GM19193 (cell line): Measurements from ENCODE around the gene OR10G2.

Experiments used
- POLR2A ChIP-seq: IDR thresholded peaks from 4 replicates; pipeline ENCODE4 v1.6.1; 2011; ENCODE audit not compliant: insufficient read depth, insufficient read length; ENCODE audit errors: extremely low read depth

Gene OR10G2

DNA sequence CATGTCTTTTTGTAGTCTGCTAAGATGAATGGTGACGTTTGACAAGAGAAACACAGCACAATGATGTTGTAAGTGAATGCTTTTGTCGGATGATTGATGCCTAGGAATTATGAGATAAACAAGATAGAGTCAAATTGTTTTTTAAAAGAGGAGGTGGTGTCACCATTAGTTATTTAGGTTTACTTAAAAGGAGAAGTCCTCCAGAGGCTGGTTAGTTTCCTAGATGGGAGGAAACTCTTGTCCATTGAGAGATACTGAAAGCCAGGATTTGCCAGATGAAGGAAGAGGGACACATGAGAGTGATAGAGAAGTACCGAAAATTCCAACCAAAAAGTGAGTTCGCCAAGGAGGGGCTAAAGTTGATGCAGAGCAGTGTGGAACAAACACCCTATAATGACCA lies at the start of gene OR10G2:
OR10G2 (minus strand) TSS at position 101 of the 400 bp plus-strand sequence; CDS start at position 3, 98 bp downstream.
- no peak for TF ChIP-seq POLR2A

DNA sequence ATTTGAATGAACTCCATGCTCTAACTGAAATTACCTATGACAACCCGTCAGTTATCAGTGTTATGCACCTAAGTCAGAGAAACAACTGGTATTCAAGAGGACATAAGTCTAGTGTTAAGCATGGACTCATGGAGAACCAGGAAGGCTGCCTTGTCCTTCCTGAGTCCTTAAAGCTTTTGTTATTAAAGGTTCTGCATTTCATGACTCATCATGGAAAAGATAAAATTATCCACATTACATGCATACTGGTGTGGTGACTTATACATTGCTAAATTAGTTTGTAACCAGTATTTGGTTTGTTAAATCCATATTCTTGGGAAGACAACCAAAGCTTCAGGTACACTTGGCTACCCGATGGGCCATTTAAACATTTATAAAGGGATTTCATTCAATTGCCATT lies 45.3 kb upstream of the OR10G2 start:
- TF ChIP-seq POLR2A, result no peak

- no peak for TF ChIP-seq POLR2A
Measured at GRCh38 chr14:21675566-21675965, 40.8 kb upstream of the OR10G2 start.

DNA sequence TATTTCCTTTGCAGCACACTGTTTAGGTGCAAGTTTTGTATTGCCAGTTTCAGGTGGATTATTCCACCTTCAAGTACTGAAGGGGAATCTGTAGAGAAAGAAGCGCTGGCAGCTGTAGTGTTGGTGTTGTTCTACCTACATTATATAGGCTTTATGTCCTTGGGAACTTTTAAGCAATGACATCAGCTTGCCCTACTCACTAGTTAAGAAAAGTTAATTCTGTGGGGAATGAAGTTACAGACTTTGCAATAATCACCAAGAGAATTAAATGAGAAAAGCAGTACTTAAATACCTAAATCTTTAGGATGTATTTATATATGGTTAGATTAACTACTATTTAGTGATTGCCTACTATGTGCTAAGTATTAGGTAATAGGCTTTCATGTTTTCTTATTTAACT lies 39.0 kb upstream of the OR10G2 start, which contains the start of gene OR4E1:
OR4E1 (minus strand) TSS at position 101 of the 400 bp plus-strand sequence. CDS start 2,883 bp downstream, outside the sequence.
- TF ChIP-seq POLR2A, result no peak

DNA sequence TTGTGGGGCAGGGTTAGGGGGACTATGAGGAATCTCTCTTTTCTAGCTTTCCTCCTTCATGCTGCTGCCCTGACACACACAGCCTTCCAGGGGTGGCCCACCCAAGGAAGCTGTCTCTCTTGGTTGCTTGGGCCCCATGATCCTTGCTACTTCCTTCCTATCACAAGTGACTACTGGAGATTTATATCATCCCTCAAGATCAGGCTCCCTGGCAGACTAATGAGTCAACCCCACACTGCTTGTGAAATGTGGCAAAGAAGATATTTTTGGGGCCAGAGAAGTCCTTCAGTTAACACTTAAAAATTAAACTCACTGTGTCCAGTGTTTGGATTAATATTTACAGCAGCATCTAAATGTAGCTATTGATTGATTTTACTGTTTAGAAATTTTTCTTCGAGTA lies 37.4 kb upstream of the OR10G2 start:
- no peak for TF ChIP-seq POLR2A

GRCh38 chr14:21671371-21671770 lies 36.6 kb upstream of the OR10G2 start:
- TF ChIP-seq POLR2A, result no peak

DNA sequence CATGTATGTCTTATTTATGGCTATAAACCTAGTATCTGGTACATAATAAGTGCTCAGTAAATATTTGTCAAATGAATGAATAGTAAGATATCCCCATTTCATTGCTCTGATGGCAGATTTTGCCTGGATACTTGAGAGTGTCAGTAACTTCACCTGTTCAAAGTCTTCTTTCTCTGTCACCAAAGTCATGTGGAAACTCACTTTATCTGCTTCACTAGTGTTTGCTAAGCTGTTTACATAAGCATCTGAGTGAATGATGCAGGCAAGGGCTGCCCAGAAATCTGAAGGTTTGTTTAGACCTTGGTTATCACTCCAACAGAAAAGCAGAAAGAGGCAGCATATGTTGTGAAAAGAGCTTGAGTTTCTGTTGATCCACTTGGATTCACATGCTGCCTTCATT lies 34.5 kb upstream of the OR10G2 start:
- no peak for TF ChIP-seq POLR2A

DNA sequence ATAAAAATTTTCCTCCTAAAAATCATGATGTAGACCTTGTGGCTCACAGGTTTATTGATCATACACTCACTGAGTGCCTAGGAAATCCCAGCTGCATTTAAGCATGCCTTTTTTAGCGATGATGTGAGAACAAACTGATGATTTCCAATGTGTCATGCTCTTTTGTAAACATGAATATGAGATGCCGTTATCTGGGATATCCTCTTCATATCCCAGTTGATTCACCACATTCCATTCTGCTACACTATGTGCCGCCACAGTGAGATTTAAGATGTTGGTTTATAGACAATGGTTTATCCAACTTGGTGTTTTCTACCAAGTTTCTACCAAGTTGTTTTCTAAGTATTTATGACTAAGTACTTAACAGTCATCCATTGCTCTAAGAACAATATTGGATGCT lies 33.6 kb upstream of the OR10G2 start:
- no peak for TF ChIP-seq POLR2A

DNA sequence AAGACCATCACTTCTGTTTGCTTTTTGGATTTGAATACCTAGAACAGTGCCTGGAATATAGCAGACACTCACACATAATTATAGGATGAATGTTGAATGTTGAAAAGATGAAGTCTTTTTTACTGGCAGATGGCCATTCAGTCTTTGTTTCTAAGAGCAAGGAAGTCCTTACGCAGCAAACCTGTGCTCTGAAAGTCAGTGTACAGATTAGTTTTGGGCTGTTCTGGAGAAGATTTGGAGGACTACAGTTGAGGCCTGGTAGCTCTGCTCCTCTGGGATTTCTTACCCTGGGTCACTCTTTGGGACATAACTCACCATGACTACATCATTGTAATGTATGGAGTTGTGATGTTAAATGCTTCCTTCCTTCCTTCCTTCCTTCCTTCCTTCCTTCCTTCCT lies 22.2 kb upstream of the OR10G2 start:
- no peak for TF ChIP-seq POLR2A

- no peak for TF ChIP-seq POLR2A
Measured at GRCh38 chr14:21654215-21654614, 19.5 kb upstream of the OR10G2 start.

GRCh38 chr14:21653331-21653885 lies 18.7 kb upstream of the OR10G2 start, which contains the start of gene OR4E2:
Gene OR4E2 (plus strand): TSS chr14:21653835. CDS start chr14:21665083, 11,248 bp downstream.
- TF ChIP-seq POLR2A, result no peak

DNA sequence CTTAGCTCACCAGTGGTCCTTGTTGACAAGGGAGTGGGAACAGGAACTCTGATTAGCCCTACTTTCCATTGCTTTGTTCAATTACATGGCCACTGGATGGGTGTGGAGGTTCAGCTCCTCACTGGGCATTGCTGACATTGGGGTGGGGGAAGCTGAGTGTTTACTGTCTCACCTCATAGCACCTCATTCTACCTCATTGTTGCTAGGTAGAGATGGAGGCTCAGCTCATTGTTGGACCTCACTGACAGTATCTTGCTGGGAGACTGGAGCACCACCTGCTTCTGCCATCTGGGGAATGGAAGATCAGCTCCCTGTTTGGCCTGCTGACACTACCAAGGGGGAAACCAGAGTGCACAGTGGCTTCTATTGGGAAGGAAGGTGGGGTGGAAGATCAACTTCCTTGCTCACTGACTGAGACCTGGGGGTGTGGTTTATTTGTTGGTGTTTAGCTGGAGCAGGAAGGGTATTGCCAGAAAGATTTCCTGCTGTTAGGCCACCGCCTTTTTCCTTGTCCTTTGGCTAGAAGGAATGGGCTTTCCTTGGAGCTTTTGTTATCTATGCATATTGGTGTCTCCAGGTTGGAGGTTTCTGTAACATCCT lies 17.6 kb upstream of the OR10G2 start:
- TF ChIP-seq POLR2A, result no peak

- no peak for TF ChIP-seq POLR2A
Measured at GRCh38 chr14:21647380-21647779, 12.6 kb upstream of the OR10G2 start.

GRCh38 chr14:21643407-21643806 lies 8.7 kb upstream of the OR10G2 start:
- no peak for TF ChIP-seq POLR2A

GRCh38 chr14:21642683-21643082 lies 7.9 kb upstream of the OR10G2 start:
- TF ChIP-seq POLR2A, result no peak

- no peak for TF ChIP-seq POLR2A
Measured at GRCh38 chr14:21631084-21631483, 3.7 kb downstream of the OR10G2 start.
